ENCODE measurements around the gene MCEE.
"Not testable (repeated sequence)": the region's sequence is repeated elsewhere in the genome, so short reads cannot be mapped to it uniquely, and the experiment has no call there.

Gene MCEE

DNA sequence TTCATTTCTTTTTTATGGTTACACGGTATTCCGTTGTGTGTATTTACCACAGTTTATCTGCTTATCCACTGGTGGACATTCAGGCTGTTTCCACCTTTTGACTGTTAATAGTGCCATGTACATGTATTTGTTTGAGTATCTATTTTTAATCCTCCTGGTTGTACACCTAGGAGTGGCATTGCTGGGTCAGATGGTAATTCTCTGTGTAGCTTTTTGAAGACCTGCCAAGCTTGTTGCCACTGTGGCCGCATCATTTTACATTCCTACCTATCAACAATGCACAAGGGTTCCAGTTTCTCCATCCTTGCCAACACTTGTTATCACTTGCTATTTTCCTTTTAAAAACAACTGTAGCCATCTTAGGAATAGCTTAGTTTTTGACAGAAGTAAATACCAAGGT, 13.8 kb upstream of the MCEE start:
- TF ChIP-seq, protein P1, sequence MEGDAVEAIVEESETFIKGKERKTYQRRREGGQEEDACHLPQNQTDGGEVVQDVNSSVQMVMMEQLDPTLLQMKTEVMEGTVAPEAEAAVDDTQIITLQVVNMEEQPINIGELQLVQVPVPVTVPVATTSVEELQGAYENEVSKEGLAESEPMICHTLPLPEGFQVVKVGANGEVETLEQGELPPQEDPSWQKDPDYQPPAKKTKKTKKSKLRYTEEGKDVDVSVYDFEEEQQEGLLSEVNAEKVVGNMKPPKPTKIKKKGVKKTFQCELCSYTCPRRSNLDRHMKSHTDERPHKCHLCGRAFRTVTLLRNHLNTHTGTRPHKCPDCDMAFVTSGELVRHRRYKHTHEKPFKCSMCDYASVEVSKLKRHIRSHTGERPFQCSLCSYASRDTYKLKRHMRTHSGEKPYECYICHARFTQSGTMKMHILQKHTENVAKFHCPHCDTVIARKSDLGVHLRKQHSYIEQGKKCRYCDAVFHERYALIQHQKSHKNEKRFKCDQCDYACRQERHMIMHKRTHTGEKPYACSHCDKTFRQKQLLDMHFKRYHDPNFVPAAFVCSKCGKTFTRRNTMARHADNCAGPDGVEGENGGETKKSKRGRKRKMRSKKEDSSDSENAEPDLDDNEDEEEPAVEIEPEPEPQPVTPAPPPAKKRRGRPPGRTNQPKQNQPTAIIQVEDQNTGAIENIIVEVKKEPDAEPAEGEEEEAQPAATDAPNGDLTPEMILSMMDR (IDR thresholded peaks at IDR 0.05; ENCODE audit: insufficient read depth, missing control alignments), result no peak
- no peak for FAIRE-seq
- DNase-seq (ENCODE audit: insufficient read length, low spot score), result no peak

DNA sequence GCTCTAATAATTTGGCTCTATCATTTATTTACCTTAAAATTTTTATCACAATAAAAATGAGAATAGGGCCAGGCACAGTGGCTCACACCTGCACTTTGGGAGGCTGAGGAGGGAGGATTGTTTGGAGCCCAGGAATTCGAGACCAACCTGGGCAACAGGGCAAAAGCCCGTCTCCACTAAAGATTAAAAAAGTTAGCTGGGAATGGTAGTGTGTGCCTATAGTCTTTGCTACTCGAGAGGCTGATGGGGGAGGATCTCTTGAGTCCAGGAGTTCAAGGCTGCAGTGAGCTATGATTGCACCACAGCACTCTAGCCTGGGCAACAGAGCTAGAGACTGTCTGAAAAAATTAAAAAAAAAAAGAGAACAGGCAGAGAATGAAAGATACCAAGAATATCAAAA, 6.1 kb upstream of the MCEE start:
- DNase-seq (ENCODE audit: insufficient read length, low spot score) (no peak), FAIRE-seq (no peak)
- TF ChIP-seq, protein P1 (IDR thresholded peaks at IDR 0.05; ENCODE audit: insufficient read depth, missing control alignments), result no peak

DNA sequence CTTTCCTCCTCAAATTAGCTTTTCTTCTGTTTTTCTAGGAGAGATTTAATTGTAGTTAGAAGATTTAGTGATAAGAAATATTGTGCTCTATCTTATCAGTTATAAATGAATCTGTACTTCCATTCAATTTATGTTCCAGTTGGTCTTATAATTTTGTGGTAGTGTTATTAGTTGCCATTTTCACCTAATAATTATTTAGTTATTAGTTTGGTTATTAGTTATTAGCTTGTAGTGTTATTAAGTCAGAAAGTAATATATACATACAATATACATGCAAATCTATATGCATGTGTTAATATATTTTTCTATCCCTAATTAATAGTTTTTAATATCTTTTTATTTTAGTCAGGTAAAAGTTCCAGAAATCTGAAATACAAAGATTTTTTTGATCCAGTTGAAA, 3.6 kb upstream of the MCEE start:
- no peak for FAIRE-seq
- DNase-seq (ENCODE audit: insufficient read length, low spot score), result no peak
- TF ChIP-seq, protein P1 (IDR thresholded peaks at IDR 0.05; ENCODE audit: insufficient read depth, missing control alignments), result no peak

DNA sequence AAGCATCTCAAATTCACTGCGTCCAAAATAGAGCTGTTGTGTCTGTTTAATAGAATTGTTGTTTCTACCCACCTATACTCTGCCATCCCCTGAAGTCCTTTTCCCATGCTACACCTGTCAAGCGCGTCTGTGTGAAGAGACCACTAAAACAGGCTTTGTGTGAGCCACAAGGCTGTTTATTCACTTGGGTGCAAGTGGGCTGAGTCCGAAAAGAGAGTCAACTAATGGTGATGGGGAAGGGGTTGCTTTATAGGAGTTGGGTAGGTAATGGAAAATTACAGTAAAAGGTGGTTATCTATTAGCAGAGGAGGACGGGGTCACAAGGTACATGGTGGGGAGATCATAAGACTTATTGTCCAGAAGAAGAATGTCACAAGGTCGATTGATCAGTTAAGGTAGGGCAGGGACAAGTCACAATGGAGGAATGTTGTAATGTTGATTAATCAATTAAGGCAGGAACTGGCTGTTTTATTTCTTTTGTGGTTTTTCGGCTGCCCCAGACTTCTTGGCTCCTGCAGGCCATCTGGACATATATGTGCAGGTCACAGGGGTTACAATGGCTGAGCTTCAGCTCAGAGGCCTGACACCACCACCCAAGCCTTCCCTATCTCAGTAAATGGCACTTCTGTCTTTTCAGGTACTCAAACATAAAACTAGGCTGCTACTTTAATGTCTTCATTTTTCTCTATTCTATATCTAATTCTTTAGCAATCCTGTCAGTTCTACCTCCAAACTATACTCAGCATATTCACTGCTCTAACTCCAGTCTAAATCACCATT, 1.5 kb upstream of the MCEE start:
- DNase-seq (ENCODE audit: insufficient read length, low spot score); FAIRE-seq: not testable (repeated sequence)

DNA sequence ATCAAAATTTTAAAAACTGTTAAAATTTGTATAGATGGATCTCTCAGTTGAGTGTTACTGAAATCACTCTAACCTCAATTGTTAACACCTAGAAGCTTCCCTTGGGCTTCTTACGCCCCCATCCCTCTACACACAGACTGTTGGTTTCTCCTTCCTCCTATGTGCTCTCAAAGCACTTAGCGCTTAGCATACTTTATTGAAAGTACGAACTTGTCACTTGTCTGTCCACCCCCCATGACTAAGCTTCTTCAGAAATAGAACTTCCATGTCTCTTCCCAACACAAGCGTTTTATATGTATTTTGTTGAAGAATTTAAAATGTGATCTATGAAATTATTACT, 846 bp upstream of the MCEE start:
- no peak for FAIRE-seq
- TF ChIP-seq, protein P1 (IDR thresholded peaks at IDR 0.05; ENCODE audit: insufficient read depth, missing control alignments), result no peak
- no peak for DNase-seq (ENCODE audit: insufficient read length, low spot score)

DNA sequence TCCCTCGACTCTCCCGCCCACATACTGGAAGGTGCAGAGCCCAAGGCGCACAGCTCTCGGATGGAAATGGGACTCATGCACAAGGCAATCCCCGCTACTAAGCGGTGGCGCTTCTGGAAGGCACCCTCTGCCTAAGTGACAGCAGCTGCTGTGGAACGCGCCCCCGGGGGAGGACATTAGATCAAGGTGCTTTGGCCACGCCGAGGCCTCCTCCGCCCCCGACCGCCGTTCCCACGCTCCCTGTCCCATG, 202 bp downstream of the MCEE start:
- DNase-seq (ENCODE audit: insufficient read length, low spot score), result no peak
- no peak for FAIRE-seq
- TF ChIP-seq, protein P1 (IDR thresholded peaks at IDR 0.05; ENCODE audit: insufficient read depth, missing control alignments), result no peak

DNA sequence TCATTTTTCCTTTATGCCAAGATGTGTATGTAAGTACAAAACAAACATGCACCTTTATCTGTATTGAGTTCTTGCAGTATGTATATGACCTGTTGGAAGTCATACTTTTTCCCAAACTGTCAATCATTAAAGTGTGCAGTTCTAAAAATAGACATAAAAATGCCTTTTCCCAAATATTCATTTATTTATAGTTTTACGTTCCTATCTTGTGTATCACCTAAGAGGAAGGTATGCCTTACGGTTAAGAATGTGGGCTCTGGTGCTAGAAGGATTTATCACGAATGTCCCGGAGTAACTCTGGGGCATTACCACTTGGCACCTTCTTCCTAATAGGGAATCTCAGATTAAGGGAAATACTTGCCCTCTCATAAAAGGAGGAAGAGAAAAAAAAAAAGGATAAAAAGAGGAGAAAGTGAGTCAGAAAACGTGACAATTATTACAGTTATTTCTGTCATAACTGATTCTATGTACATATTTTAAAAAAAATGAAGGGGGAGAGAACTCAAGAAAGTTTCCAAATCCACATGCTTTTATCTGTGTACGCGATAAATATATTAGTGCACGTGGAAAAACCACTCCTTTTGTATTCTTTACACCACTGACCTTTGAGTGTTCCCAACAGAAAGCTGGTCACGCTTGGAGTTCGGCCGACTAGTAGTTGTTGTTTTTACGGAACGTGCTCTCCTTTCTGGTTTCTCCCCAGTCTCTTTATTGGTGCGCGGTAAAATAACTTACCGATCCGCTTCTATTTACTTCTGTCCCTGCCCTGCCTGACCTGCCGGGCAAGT, 721 bp downstream of the MCEE start:
- TF ChIP-seq, protein P1 (IDR thresholded peaks at IDR 0.05; ENCODE audit: insufficient read depth, missing control alignments), result no peak
- DNase-seq (ENCODE audit: insufficient read length, low spot score), result no peak
- no peak for FAIRE-seq
